Measurements from ENCODE around the gene RAD9A. TPM values are rescaled to one million over a fixed set of nuclear protein-coding genes. Genes with fewer than 3 reads are reported as not detected.

RAD9A gene
- polyA plus RNA-seq, 1 donor from 2014 or later, result 12.0 TPM

DNA sequence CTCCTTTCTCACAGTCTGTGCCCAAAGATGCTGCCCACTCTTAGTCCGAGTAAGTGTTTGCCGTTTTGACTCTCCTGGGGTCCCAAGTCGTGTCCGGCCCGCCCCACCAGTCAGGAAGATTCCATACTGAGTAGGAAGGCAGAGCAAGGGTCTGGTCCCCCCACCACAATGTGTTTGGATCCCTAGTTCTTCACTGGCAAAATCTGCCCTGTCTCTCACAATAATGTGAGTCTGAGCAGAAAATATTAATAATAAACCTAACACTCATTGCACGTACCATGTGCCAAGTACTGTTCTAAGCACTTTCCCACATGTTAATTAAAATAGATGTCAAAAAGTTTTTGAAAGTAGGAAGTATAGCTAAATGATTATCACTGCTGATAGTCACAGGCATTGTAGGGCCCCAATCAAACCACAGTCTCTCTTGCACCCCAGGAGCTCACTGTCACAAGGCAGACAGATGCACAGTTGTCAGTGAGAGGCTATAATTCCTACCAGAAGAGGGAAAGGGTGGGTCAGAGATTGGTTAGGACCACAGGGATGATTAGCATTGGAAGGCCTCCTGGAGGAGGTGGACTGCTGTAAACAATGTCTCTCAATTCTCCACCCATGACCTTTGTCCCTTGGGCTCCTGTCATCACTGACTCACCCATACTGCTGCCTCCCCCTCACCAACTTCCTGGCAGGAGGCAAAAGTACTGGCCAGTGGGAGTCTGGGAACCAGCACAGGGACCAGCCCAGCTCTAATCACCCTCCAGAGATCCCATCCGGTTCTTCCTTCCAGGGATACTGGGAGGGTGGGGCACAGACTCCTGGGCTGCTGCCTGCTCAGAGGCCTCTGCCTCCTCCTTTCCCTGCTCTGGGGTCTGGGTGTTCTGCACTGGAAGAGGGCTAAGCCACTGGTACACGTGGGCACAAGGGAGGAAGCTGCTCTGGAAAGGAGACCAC, 37.4 kb upstream of the RAD9A start:
- peak overlapping the region; percentile 99 to 100 (median 100) for H3K27ac Mint-ChIP-seq
- no peaks in the 10 kb centered on the region for H3K36me3 Mint-ChIP-seq
- H3K4me3 Mint-ChIP-seq, result peak overlapping the region; percentile 97 to 99 (median 98)
- no peaks in the 10 kb centered on the region for H3K9me3 Mint-ChIP-seq
- peaks cover 28 to 58% (median 55%) of the 10 kb centered on the region in 3 donors for H3K4me1 Mint-ChIP-seq
- no peaks in the 10 kb centered on the region for H3K27me3 Mint-ChIP-seq

DNA sequence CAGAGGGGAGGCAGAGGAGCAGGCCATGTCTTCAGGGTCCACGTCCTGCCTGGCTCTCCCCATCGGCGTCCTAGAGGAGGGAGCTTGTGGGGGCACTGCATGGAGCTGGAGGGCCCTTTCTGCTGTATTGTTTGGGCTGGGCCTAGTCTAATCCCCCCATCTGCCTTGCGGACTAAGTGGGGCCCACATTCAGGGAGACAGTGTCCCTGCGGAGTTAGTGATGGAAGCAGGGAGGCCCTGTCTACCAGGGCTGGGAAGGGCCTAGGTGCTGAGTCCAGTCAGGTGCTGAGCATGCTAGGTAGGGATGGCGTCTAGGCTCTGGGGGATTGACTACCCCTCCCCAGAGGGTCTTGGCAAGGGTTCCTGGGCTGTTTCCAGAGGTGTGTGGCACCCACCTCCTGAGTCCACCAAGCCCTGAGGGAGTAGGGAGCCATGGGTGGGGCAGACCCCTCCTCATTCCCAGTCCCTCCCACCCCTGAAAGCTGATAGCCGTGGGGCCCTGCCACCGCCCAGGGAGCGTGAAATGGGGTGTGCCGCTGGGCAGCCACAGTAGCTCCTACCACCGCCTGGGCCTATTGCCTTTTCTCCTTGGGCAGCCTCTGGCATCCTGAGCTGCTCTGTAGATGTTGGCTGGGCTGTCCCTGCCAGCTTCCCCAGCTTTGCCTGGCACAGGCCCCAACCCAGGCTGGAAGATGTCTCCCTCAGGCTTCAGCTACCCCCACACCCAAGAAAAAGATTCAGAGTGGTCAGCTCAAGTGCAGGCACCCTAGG, 36.6 kb upstream of the RAD9A start:
- H3K4me1 Mint-ChIP-seq, result peaks cover 20 to 50% (median 46%) of the 10 kb centered on the region in 3 donors
- peak overlapping the region in 3 of 4 donors; percentile 79 to 99 (median 99) for H3K4me3 Mint-ChIP-seq
- H3K9me3 Mint-ChIP-seq, result no peaks in the 10 kb centered on the region
- no peaks in the 10 kb centered on the region for H3K27me3 Mint-ChIP-seq
- peak overlapping the region; percentile 71 to 100 (median 100) for H3K27ac Mint-ChIP-seq
- no peaks in the 10 kb centered on the region for H3K36me3 Mint-ChIP-seq

DNA sequence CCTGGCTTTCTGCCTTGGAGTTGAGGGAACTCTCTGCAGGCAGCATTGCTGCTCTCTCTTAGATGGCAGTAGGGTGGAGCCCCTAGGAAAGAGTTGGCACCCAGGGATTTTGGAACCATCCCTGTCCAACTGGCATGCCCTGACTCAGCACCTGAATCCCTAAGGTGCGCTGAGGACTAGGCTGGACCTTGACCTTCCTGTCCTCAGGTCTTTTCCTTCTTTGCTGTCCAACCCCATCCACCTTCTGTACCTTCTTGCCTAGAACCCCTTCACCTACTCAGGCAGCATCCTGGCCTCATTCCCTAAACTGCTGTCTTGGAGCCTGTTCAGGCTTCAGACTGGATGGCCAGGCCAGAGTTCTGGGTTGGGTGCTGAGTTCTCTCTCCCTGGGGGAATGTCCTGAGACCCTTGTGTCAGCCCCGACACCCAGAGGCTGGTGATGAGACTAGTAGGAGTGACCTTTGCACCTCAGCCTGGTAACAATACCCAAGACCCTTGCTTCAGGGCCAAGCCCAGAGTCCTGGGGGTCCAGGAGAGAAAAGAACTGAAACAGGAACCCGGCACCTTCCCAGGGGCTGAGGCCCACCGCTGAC, 35.9 kb upstream of the RAD9A start:
- H3K4me1 Mint-ChIP-seq, result peaks cover 19 to 49% (median 48%) of the 10 kb centered on the region in 3 donors
- H3K27ac Mint-ChIP-seq, result peak overlapping the region in 2 of 3 donors; percentile 16 to 63
- no peaks in the 10 kb centered on the region for H3K9me3 Mint-ChIP-seq
- H3K36me3 Mint-ChIP-seq, result no peaks in the 10 kb centered on the region
- no peaks in the 10 kb centered on the region for H3K27me3 Mint-ChIP-seq
- H3K4me3 Mint-ChIP-seq, result peak overlapping the region in 3 of 4 donors; percentile 58 to 80 (median 79)

DNA sequence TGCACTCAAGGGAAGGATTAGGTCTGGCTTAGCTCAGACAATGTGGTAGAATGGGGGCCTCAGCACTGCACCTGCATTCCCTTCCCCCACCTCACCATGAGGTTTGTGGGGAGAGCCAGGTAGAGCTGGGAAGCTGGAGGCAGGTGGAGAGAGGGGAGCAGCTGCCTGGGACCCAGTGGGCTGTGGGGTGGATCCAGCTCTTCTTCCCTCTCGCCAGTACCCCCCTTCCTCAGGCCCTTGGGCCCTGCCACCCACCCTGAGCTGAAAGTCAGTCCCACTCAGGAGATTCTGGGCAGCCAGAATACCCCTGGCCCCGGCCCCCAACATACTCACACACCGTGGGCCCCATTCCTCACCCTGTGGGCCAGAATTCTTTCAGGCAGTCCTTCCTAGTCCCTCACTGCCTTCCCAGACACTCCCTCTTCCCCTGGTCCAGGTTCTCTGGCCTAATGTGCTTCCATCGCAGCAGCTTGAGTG, 35.4 kb upstream of the RAD9A start:
- peaks cover 17 to 46% (median 42%) of the 10 kb centered on the region in 3 donors for H3K4me1 Mint-ChIP-seq
- H3K9me3 Mint-ChIP-seq, result no peaks in the 10 kb centered on the region
- H3K4me3 Mint-ChIP-seq, result peak overlapping the region; percentile 1 to 94 (median 54)
- peak overlapping the region; percentile 6 to 47 (median 29) for H3K27ac Mint-ChIP-seq
- H3K36me3 Mint-ChIP-seq, result no peaks in the 10 kb centered on the region
- H3K27me3 Mint-ChIP-seq, result no peaks in the 10 kb centered on the region

DNA sequence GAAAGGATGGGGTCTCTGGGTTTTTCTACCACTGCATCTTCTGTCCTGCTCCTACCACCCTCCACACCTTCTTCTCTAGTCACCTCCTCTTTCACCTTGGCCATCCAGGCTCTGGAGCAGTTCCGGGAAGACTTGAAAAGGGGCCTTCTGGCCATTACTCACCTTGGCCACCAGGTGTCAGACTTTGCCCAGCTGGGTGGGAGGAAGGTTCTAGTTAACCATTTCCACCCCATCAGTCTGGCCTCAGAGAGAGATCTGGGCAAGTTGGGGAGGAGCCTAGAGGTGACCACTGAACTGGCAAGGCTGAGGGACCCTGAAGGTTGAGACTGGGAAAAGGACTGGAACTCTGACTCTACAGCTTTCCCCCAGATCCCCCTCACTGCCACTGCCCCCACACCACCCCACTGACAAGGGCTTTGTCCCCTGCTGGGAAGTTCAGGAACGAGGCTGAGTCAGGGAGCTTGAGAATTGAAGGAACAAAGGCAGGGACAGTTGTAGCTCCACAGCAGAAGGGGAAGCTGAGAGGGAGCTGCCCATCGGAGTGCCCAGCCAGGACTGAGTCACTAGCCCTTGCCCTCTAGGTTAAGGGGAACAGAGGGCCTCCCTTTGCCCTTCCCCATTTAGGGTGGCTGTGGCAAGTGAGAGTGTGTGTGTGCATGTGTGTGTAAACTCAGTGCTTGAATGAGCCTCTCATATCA, 34.8 kb upstream of the RAD9A start:
- no peaks in the 10 kb centered on the region for H3K36me3 Mint-ChIP-seq
- H3K9me3 Mint-ChIP-seq, result no peaks in the 10 kb centered on the region
- H3K4me1 Mint-ChIP-seq, result peaks cover 21 to 48% (median 41%) of the 10 kb centered on the region in 3 donors
- H3K27me3 Mint-ChIP-seq, result no peaks in the 10 kb centered on the region
- peak overlapping the region; percentile 1 to 94 (median 54) for H3K4me3 Mint-ChIP-seq
- H3K27ac Mint-ChIP-seq, result peak overlapping the region; percentile 15 to 47 (median 29)

DNA sequence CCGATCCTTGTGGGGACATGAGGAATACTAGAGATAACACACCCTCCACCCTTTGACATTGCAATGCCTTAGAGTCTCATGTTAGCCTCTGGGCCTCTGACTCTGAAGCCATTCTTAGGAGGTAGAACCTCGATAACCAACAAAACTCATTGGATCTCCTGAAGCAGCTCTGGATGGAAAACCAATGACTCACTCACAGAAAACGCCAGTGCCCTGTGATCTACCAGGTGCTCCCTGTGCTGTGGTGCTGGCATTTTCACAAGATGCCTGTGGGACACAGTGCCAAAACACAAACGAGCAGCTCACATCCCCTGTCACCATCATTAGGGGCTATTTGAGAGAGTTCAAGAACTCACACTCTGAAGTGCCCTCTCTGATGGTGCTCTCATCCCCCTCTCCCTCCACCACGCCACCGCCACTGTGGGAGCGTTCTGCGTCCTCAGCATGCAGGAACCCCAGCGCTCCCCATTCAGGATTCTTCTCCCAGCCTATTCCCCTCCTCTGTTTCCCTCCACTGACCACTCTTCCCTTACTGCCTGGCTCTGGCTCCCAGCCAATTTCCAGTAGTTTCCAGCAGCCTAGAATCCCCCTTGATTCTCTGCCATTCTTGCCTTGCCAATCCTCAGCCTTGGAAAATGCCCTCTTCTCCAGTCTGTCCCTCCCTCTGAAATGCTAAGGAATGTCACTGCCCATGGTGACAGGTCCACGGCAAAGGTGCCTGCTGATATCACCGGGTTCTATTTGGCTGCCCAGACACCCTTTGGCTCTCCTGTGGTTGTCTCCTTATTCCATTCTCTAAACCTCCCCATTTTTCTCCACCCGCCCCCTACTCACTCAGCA, 33.7 kb upstream of the RAD9A start:
- Mint-ChIP-seq H3K4me1 (peaks cover 30 to 55% (median 43%) of the 10 kb centered on the region in 3 donors), H3K27ac (peak overlapping the region in 2 of 3 donors; percentile 15 to 35), H3K4me3 (peak overlapping the region in 1 of 4 donors; percentile 77), H3K27me3 (no peaks in the 10 kb centered on the region), H3K36me3 (no peaks in the 10 kb centered on the region), H3K9me3 (no peaks in the 10 kb centered on the region)

DNA sequence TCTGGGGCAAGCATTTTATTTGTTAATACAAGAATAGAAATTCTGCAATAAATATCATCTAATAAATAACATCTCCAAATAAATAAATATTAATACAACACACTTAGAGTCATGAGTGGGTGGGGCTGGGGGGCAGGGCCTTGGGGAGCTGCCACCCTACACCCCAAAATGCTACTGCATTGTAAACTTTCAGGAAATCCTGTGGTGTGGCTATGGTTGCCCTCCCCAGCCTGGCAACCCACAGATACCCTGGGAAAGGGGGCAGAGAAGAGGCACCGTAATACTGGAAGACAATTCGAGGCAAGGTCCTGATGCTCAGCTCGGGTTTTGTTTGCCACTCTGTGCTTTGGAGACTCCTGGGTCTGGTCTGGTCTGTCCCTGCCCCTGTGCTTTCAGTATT, 27.6 kb upstream of the RAD9A start:
- H3K36me3 Mint-ChIP-seq, result peaks cover 3% of the 10 kb centered on the region
- no peaks in the 10 kb centered on the region for H3K27me3 Mint-ChIP-seq
- H3K9me3 Mint-ChIP-seq, result no peaks in the 10 kb centered on the region
- peak overlapping the region in 1 of 4 donors; percentile 60 for H3K4me3 Mint-ChIP-seq
- H3K4me1 Mint-ChIP-seq, result peaks cover 40 to 56% (median 52%) of the 10 kb centered on the region in 3 donors
- peak overlapping the region in 2 of 3 donors; percentile 80 to 90 for H3K27ac Mint-ChIP-seq

DNA sequence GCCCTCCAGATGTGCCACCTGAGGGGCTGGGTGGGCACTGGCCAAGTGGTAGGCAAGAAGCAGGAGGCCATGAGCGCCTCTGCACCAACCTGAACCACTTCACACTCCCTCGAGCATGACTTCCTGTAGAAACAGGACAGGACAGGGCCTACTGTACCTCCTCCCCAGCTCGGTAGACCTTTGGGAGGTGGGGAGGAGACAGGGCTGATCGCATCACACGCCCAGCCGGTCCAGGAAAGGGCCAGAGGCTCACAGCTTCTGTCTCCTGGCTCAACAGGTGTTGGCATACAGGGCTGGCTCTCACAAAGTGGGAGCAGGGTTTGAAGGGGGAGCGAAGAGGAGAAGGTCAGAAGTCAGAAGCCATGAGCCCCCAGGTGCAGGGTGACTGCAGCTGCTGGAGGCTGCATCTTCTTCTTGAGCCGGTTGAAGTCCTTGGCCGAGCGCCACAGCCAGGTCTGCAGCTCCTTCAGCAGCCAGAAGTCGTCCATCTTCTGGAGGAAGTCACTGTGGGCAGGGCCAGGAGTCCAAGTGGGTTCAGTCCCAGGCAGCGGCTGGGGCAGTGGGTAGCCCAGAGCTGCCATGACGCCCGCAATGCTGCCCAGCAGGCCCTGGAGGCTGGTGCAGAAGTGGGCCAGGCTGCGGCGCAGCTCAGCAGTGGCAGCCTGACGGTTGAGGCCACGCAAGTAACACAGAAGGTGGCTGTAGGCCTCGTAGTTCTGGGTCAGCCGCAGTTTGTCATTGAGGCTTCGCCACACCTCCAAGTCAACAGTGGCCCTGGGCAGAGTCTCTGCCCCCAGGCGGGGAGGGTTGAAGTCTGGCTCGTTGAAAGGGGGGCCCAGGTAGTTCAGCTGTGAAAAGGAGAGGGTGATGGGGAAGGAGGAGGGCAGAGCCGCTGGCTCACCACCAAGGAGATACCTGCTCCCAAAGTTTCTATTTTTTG, 26.7 kb upstream of the RAD9A start:
- H3K27me3 Mint-ChIP-seq, result no peaks in the 10 kb centered on the region
- peak overlapping the region in 3 of 4 donors; percentile 60 to 63 (median 61) for H3K4me3 Mint-ChIP-seq
- H3K36me3 Mint-ChIP-seq, result peaks cover 3% of the 10 kb centered on the region
- H3K27ac Mint-ChIP-seq, result peak overlapping the region; percentile 80 to 90 (median 83)
- peaks cover 49 to 64% (median 57%) of the 10 kb centered on the region in 3 donors for H3K4me1 Mint-ChIP-seq
- no peaks in the 10 kb centered on the region for H3K9me3 Mint-ChIP-seq

DNA sequence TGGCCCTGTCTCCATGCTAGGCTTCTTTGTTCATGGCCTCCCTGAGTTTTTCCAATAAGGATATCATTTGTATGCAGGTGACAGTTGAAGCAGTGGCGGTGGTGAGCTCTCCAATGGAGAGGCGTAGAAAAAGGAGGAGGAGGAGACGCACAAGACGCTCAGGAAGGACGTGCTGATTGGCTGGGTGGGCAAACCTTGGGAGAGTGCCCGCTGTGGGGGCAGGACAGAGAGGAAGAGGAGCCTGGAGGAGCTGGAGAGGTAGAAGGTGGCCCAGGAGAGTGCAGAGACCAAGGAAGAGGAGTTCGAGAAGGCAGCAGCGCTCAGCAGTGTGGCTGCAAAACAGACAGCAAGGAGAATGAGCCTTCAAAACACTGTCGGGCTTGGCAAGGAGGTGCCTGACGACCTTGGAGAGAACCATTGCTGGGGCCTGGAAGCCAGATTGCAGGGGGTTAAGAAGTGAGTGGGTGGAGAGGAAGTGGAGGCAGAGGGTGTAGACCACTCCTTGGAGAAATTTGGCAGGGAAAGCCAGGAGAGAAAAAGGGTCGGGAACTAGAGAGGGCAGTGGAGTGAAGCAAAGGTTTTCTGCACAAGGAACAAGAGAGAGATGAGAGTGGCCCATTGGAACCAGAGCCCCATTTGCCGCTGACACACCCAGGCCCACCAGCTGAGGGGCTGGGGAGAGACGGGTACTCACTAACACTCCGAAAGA, 25.9 kb upstream of the RAD9A start:
- H3K9me3 Mint-ChIP-seq, result no peaks in the 10 kb centered on the region
- H3K27ac Mint-ChIP-seq, result peak overlapping the region in 2 of 3 donors; percentile 75 to 83
- H3K4me1 Mint-ChIP-seq, result peaks cover 52 to 71% (median 57%) of the 10 kb centered on the region in 3 donors
- no peaks in the 10 kb centered on the region for H3K27me3 Mint-ChIP-seq
- H3K36me3 Mint-ChIP-seq, result peaks cover 3% of the 10 kb centered on the region
- peak overlapping the region in 2 of 4 donors; percentile 51 to 70 for H3K4me3 Mint-ChIP-seq

DNA sequence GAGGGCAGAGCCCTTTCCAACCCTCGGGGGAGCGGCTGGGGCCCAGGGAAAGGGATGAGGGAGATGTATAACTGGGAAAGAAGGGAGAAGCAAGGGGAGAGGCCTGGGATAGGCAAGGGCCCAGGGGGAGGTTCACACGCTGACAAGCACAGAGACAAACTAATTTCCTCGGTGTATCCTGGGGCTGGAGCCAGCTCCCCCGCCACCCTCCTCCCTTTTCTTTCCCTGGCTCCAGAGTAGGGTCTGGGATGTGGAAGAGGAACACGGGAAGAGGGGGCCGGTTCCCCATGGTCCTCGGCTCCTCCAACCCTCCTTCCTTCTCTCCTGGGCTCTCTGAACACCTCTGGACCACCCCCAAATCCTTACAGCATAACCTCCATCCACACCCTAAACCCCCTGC, 25.2 kb upstream of the RAD9A start:
- no peaks in the 10 kb centered on the region for H3K9me3 Mint-ChIP-seq
- H3K4me1 Mint-ChIP-seq, result peaks cover 53 to 72% (median 57%) of the 10 kb centered on the region in 3 donors
- no peaks in the 10 kb centered on the region for H3K27me3 Mint-ChIP-seq
- H3K4me3 Mint-ChIP-seq, result peak overlapping the region in 2 of 4 donors; percentile 24 to 71
- peak overlapping the region in 2 of 3 donors; percentile 75 to 83 for H3K27ac Mint-ChIP-seq
- H3K36me3 Mint-ChIP-seq, result peaks cover 3% of the 10 kb centered on the region

DNA sequence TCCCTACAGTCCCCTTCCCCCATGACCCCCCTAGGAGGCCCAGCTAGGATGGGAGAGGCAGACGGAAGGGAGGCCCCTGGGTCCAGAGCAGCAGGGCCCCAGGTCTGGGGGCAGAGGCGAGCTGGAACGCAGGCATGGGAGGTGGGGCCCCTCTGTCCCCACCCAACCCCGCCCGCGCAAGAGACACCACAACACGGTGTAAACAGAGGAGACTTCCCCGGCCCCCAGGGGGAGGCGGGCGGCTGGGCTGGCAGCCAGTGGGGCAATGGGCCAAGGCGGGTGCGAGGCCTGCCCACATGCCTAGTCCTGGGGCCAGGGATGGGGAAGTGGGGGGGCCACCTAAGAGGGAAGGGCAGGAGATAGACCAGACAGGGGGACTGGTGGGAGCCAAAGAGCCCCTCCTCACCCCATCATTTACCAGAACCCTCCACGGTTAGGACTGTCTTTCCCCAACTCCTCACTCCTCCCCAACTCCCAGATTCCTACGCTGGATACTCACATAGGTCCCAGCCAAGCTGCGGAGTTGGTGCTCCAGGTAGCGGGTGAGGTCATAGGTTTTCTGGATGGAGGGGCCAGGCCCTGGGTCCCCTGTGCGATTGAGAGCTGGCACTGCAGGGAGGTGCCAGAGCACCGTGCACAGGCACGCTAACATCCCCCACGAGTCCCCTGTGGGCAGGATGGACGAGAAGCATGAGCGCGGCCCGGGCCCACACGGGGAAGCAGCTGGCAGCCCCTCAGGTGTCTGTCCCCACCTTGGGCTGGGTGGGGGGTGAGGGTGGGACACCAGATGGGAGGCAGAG, 24.6 kb upstream of the RAD9A start:
- Mint-ChIP-seq H3K27ac (peak overlapping the region in 2 of 3 donors; percentile 3 to 36), H3K4me1 (peaks cover 46 to 75% (median 60%) of the 10 kb centered on the region in 3 donors), H3K27me3 (no peaks in the 10 kb centered on the region), H3K36me3 (peaks cover 4% of the 10 kb centered on the region), H3K4me3 (peak overlapping the region in 1 of 4 donors; percentile 83), H3K9me3 (no peaks in the 10 kb centered on the region)

All from IgD-negative memory B cell (primary cell).